ENCODE measurements around the gene CD300LG. TPM values are rescaled to one million over a fixed set of nuclear protein-coding genes. Genes with fewer than 3 reads are reported as not detected.
A peak's percentile ranks its signal among the peaks of the same experiment; 100 is the strongest.

CD300LG gene
- total and polyA plus RNA-seq, 8 donors: 0.09 to 4.3 (median 0.43) TPM

GRCh38 chr17:43881758-43882505, 35.0 kb downstream of the CD300LG start:
- Histone ChIP-seq H3K27ac (no peak overlapping the region), H3K36me3 (no peaks in the 10 kb centered on the region), H3K27me3 (no peaks in the 10 kb centered on the region), H3K4me1 (no peaks in the 10 kb centered on the region), H3K4me3 (no peak overlapping the region), H3K9me3 (no peaks in the 10 kb centered on the region)
- no peak for TF ChIP-seq CTCF (IDR thresholded peaks at IDR 0.05)
- DNase-seq (peak in 1 of 6 donors; percentile 47), ATAC-seq (no peak), FAIRE-seq (no peak)
- intact Hi-C loops (cut with DNase I): no loop called here
- 90% methylated on average over 23 to 27 of the region's 27 CpGs for WGBS, 2 donors

- Histone ChIP-seq H3K36me3 (no peaks in the 10 kb centered on the region), H3K4me3 (no peak overlapping the region), H3K27ac (no peak overlapping the region), H3K27me3 (no peaks in the 10 kb centered on the region), H3K4me1 (no peaks in the 10 kb centered on the region), H3K9me3 (no peaks in the 10 kb centered on the region)
- DNase-seq (peak in 1 of 6 donors; percentile 46), ATAC-seq (no peak), FAIRE-seq (no peak)
- TF ChIP-seq CTCF (IDR thresholded peaks at IDR 0.05): no peak
- intact Hi-C loops (cut with DNase I): no loop called here
- 78 to 82% methylated on average over 14 of the region's 14 CpGs for WGBS, 2 donors
Measured at GRCh38 chr17:43882761-43883415, 35.9 kb downstream of the CD300LG start.

GRCh38 chr17:43888548-43888947, 41.6 kb downstream of the CD300LG start:
- Histone ChIP-seq H3K4me3 (no peak overlapping the region), H3K9me3 (no peaks in the 10 kb centered on the region), H3K27ac (no peak overlapping the region), H3K27me3 (no peaks in the 10 kb centered on the region), H3K36me3 (no peaks in the 10 kb centered on the region), H3K4me1 (no peaks in the 10 kb centered on the region)
- FAIRE-seq: no peak
- WGBS, 2 donors: 62 to 66% methylated on average over 4 of the region's 4 CpGs
- no peak for DNase-seq
- TF ChIP-seq CTCF (IDR thresholded peaks at IDR 0.05): no peak
- ATAC-seq: no peak
- intact Hi-C loops (cut with DNase I): no loop called here

GRCh38 chr17:43890240-43890639, 43.3 kb downstream of the CD300LG start:
- FAIRE-seq (no peak), DNase-seq (no peak)

More at GRCh38 chr17:43890240-43890639, 43.3 kb downstream of the CD300LG start:
- H3K4me1 ChIP-seq: no peaks in the 10 kb centered on the region
- H3K4me3 ChIP-seq: no peak overlapping the region
- H3K27ac ChIP-seq: no peak overlapping the region
- H3K9me3 ChIP-seq: no peaks in the 10 kb centered on the region
- 92% methylated on average over 1 of the region's 1 CpG for WGBS, 2 donors
- TF ChIP-seq CTCF (IDR thresholded peaks at IDR 0.05): no peak
- no peak for ATAC-seq
- H3K36me3 ChIP-seq: no peaks in the 10 kb centered on the region
- intact Hi-C loops (cut with DNase I): no loop called here
- H3K27me3 ChIP-seq: no peaks in the 10 kb centered on the region

All from pancreas (tissue), 10 donors.